ENCODE measurements around the gene MACROH2A2.

- TF ChIP-seq CTCF (IDR thresholded peaks at IDR 0.05) (no peak), POLR2A (IDR thresholded peaks at IDR 0.05) (no peak)
These were observed 62.3 kb downstream of the MACROH2A2 start for GRCh38 chr10:70114902-70115301.
